Thyroid gland (tissue), 4 donors: ENCODE measurements around the gene FRYL. TPM values are rescaled to one million over a fixed set of nuclear protein-coding genes. Genes with fewer than 3 reads are reported as not detected.

Source experiments
- DNase-seq, 2 donors: peaks; one replicate each; pipeline ENCODE4 v3.0.0-alpha.2; 2019
- H3K27ac ChIP-seq, 3 donors: fragments of 200-600 bp; sonication (generic); 1 replicate in 2 of 3; 2 replicates in 1 of 3; pipeline ENCODE4 v1.5.1; 2016 to 2019; ENCODE audit warnings: mild to moderate bottlenecking in 1 of 3, moderate library complexity in 1 of 3
- H3K27me3 ChIP-seq: fragments of 200-600 bp; sonication (generic); one replicate; pipeline ENCODE4 v1.5.1; 2019
- H3K36me3 ChIP-seq, 2 donors: fragments of 200-600 bp; sonication (generic); one replicate each; pipeline ENCODE4 v1.5.1; 2016 to 2019
- H3K4me1 ChIP-seq, 2 donors: fragments of 200-600 bp; sonication (generic); one replicate each; pipeline ENCODE4 v1.5.1; 2017 to 2019
- H3K4me3 ChIP-seq, 3 donors: fragments of 200-600 bp; sonication (generic); replicated peaks in 1 of 3; 1 replicate in 2 of 3; 2 replicates in 1 of 3; pipeline ENCODE4 v1.5.1; 2016; ENCODE audit warnings: mild to moderate bottlenecking in 1 of 3
- H3K9me3 ChIP-seq: fragments of 200-600 bp; sonication (generic); one replicate; pipeline ENCODE4 v1.5.1; 2017
- CTCF ChIP-seq, 6 experiments: fragments of 200-600 bp in 3 of 6; fragments of 450-650 bp in 3 of 6; sonication (generic) in 3 of 6; IDR thresholded peaks; one replicate each; pipeline ENCODE4 v1.5.1; 2016 to 2019; ENCODE audit warnings: antibody characterized with exemption in 6 of 6, mild to moderate bottlenecking in 2 of 6, inconsistent platforms in 1 of 6, moderate library complexity in 1 of 6
- POLR2A ChIP-seq, 2 donors: fragments of 450-650 bp; IDR thresholded peaks; one replicate each; pipeline ENCODE4 v1.6.1; 2017; ENCODE audit warnings: antibody characterized with exemption in 2 of 2, mild to moderate bottlenecking in 2 of 2, moderate library complexity in 1 of 2
- WGBS, 2 donors: methylation state at CpG; one replicate each; pipeline ENCODE4 v1.1.5; 2017; 5-methylcytosine and 5-hydroxymethylcytosine counted together
- intact Hi-C: fragments of 100-400 bp; cut with DNase I; formaldehyde crosslinking; loops from one replicate; pipeline ENCODE4 v1.15.1; 2023
- total RNA-seq, 4 donors: library from RNA; depleted of rRNA; stranded (reverse); fragments of >200 nt; gene quantifications; one replicate each; pipeline ENCODE4 v1.2.3, GENCODE V29; 2016

FRYL gene
- total RNA-seq, 4 donors from 2014 or later: 48.7 to 90.4 (median 67.8) TPM

DNA sequence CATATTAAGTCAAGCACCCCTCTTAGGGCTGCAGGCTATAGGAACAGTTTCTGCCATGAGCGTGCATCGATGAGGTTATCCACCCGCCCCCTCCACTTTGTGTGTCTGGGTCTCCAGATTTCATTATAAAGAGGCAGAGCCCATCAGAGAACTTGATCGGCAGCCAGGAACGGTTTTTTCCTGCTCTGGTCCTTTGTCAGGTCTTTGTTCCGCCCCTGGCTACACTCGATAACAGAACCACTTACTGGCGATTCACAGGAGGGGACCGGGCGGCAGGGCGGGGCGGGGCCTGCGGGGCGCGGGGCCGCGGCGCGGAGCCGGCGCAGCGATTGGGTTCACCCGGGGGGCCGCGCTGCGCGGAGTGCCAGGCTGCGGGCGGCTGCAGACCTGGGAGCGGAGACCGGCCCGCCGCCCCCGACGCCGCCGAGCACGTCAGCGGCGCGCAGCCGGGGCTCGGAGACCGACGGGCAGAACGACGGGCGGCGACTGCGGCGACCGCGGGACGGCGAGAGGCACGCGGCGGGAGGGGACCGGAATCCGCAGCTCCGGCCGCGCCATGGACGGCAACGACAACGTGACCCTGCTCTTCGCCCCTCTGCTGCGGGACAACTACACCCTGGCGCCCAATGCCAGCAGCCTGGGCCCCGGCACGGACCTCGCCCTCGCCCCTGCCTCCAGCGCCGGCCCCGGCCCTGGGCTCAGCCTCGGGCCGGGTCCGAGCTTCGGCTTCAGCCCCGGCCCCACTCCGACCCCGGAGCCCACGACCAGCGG, 296.9 kb downstream of the FRYL start, which contains the start of gene SLC10A4:
TSS of gene SLC10A4 (plus strand) at position 338 of the 771 bp plus-strand sequence. CDS start at position 557, 219 bp downstream.
- peaks cover 14% of the 10 kb centered on the region for H3K27me3 ChIP-seq
- intact Hi-C loops: no loop called here
- H3K27ac ChIP-seq: no peak within 1 kb of the TSS
- H3K36me3 ChIP-seq: no peaks in the 10 kb centered on the region
- no peaks in the 10 kb centered on the region for H3K9me3 ChIP-seq
- 4 to 5% methylated on average over 7 to 31 of the region's 85 CpGs for WGBS, 2 donors
- H3K4me1 ChIP-seq: peaks cover 4 to 13% of the 10 kb centered on the region in 2 donors
- H3K4me3 ChIP-seq: peak within 1 kb of the TSS in 1 of 3 donors; percentile 23
- TF ChIP-seq POLR2A (IDR thresholded peaks at IDR 0.05): no peak
- TF ChIP-seq CTCF (IDR thresholded peaks at IDR 0.05): no peak
- peak; percentile 14 to 27 for DNase-seq

DNA sequence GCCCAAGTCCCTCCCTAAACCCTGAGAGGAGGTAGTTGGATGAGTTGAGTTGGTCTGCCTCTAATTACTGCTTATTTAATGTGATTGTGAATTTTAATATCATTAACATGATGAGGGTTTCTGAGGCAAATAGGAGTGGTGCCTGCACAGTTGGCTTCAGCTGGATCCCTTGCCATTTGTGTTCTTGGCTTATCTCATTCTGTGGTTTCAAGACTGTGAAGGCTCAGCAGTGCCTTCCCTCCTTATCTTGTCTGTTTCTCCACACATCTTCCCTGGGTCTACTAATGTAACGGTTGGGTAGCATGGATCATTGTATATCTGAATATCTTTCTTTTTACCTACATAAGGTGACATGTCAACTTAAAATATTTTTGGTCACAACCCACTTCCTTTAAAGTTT, 298.5 kb downstream of the FRYL start:
- Histone ChIP-seq H3K4me1 (peaks cover 4 to 13% of the 10 kb centered on the region in 2 donors), H3K27ac (no peak overlapping the region), H3K36me3 (no peaks in the 10 kb centered on the region), H3K9me3 (no peaks in the 10 kb centered on the region), H3K4me3 (no peak overlapping the region), H3K27me3 (peaks cover 14% of the 10 kb centered on the region)
- intact Hi-C loops: no loop called here
- no peak for TF ChIP-seq CTCF (IDR thresholded peaks at IDR 0.05)
- TF ChIP-seq POLR2A (IDR thresholded peaks at IDR 0.05): no peak
- no peak for DNase-seq
- 88 to 89% methylated on average over 1 of the region's 1 CpG for WGBS, 2 donors

- H3K27me3 ChIP-seq: peaks cover under 1% of the 10 kb centered on the region
- no peak for DNase-seq
- no peak overlapping the region for H3K4me3 ChIP-seq
- 59 to 62% methylated on average over 2 of the region's 2 CpGs for WGBS, 2 donors
- TF ChIP-seq CTCF (IDR thresholded peaks at IDR 0.05) (no peak), POLR2A (IDR thresholded peaks at IDR 0.05) (no peak)
- H3K9me3 ChIP-seq: no peaks in the 10 kb centered on the region
- H3K36me3 ChIP-seq: no peaks in the 10 kb centered on the region
- H3K27ac ChIP-seq: no peak overlapping the region
- intact Hi-C loops: no loop called here
- H3K4me1 ChIP-seq: peaks cover 0 to 4% of the 10 kb centered on the region in 2 donors
Measured at GRCh38 chr4:48478273-48478672, 301.8 kb downstream of the FRYL start.

GRCh38 chr4:48475770-48476169, 304.3 kb downstream of the FRYL start:
- Histone ChIP-seq H3K4me1 (no peaks in the 10 kb centered on the region), H3K27me3 (no peaks in the 10 kb centered on the region), H3K4me3 (no peak overlapping the region), H3K9me3 (no peaks in the 10 kb centered on the region), H3K27ac (no peak overlapping the region), H3K36me3 (no peaks in the 10 kb centered on the region)
- TF ChIP-seq POLR2A (IDR thresholded peaks at IDR 0.05): no peak
- no peak for TF ChIP-seq CTCF (IDR thresholded peaks at IDR 0.05)
- no peak for DNase-seq
- intact Hi-C loops: no loop called here
- WGBS, 2 donors: 94% methylated on average over 6 of the region's 6 CpGs

DNA sequence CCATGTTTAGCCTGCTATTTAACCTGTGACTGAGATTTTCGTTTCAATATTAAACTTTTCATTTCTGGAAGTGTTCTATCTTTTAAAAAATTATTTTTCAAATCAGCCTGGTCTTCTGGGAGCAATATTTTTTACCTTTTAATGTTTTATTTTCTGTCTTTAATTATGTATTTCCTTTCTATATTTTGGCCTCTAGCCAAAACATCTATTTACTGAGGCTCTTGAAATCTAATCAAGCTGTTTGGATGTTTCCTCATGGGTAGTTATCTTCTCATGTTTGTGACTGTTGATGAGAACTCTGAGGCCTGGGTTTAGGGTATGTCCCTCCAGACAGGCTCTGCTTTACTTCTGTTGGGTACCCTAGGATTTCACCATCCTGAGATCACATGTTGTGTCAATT, 307.3 kb downstream of the FRYL start:
- Histone ChIP-seq H3K27ac (no peak overlapping the region), H3K4me1 (no peaks in the 10 kb centered on the region), H3K36me3 (no peaks in the 10 kb centered on the region), H3K27me3 (no peaks in the 10 kb centered on the region), H3K4me3 (no peak overlapping the region), H3K9me3 (no peaks in the 10 kb centered on the region)
- intact Hi-C loops: no loop called here
- no peak for TF ChIP-seq POLR2A (IDR thresholded peaks at IDR 0.05)
- no peak for TF ChIP-seq CTCF (IDR thresholded peaks at IDR 0.05)
- WGBS, 2 donors: 87 to 93% methylated on average over 1 of the region's 1 CpG
- no peak for DNase-seq
